HG02981 (cell line): Measurements from ENCODE around the gene PRX.
A peak's percentile ranks its signal among the peaks of the same experiment; 100 is the strongest.
"Not testable (repeated sequence)": the region's sequence is repeated elsewhere in the genome, so short reads cannot be mapped to it uniquely, and the experiment has no call there.

Experiments
- ATAC-seq: cut with Tn5 transposase; IDR thresholded peaks from one replicate; pipeline ENCODE4 v1.9.1; 2021; ENCODE audit warnings: mild to moderate bottlenecking, moderate library complexity; ENCODE audit not compliant: unreplicated experiment

Gene PRX, protein sequence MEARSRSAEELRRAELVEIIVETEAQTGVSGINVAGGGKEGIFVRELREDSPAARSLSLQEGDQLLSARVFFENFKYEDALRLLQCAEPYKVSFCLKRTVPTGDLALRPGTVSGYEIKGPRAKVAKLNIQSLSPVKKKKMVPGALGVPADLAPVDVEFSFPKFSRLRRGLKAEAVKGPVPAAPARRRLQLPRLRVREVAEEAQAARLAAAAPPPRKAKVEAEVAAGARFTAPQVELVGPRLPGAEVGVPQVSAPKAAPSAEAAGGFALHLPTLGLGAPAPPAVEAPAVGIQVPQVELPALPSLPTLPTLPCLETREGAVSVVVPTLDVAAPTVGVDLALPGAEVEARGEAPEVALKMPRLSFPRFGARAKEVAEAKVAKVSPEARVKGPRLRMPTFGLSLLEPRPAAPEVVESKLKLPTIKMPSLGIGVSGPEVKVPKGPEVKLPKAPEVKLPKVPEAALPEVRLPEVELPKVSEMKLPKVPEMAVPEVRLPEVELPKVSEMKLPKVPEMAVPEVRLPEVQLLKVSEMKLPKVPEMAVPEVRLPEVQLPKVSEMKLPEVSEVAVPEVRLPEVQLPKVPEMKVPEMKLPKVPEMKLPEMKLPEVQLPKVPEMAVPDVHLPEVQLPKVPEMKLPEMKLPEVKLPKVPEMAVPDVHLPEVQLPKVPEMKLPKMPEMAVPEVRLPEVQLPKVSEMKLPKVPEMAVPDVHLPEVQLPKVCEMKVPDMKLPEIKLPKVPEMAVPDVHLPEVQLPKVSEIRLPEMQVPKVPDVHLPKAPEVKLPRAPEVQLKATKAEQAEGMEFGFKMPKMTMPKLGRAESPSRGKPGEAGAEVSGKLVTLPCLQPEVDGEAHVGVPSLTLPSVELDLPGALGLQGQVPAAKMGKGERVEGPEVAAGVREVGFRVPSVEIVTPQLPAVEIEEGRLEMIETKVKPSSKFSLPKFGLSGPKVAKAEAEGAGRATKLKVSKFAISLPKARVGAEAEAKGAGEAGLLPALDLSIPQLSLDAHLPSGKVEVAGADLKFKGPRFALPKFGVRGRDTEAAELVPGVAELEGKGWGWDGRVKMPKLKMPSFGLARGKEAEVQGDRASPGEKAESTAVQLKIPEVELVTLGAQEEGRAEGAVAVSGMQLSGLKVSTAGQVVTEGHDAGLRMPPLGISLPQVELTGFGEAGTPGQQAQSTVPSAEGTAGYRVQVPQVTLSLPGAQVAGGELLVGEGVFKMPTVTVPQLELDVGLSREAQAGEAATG (N-terminal part only)

DNA sequence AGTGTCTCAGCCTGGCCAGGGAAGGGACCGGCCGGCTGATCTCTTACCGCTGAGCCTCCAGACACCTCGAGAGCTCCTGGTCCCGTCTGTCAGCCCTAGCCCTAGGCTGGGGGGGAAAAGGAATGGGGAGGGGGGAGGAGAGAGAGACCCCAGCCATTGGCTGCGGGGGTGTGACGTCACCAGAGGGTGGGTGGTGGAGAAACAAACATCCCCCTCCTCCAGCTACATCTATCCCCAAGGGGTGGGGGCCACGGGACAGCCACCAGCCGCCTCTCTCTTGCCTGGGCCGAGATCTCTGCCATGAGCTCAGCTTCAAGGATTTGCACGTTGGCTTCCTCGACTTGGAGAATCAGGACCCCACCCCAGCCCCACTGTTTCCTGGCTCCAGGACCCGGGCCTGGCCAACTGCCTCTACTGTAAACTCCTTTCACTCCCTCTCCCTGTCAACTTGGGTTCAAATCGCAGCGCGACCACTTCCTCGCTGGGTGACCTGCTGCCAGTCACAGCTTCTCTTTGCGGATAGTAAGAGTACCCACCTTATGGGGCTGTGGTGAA, at the start of gene PRX:
Gene PRX (minus strand): TSS at position 88 of the 555 bp plus-strand sequence. CDS start 5,446 bp downstream, outside the sequence.
- ATAC-seq, result no peak

DNA sequence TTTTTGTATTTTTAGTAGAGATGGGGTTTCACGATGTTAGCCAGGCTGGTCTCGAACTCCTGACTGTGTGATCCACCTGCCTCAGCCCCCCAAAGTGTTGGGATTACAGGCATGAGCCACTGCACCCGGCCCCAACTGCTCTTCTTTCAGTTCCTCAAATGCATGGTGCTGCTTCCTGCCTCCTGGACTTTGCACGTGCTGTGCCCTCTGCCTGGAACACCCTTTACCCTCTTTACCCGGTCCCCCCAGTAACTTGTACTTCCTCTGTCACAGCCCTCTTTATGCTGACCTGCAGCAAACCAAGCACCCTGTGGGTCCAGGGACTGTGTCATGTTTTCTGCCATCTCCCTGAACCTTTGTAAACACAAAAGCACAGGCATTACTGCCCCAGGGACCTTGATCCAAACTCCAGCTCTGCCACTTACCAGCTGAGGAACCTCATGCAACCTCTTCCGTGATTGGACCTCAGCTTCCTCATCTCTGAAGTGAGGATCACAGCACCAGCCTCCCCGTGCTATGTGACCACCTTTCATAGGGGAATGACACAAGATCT, 48.6 kb upstream of the PRX start:
- no peak for ATAC-seq

- ATAC-seq, result no peak
Observed at GRCh38 chr19:40460185-40460584, 47.0 kb upstream of the PRX start.

DNA sequence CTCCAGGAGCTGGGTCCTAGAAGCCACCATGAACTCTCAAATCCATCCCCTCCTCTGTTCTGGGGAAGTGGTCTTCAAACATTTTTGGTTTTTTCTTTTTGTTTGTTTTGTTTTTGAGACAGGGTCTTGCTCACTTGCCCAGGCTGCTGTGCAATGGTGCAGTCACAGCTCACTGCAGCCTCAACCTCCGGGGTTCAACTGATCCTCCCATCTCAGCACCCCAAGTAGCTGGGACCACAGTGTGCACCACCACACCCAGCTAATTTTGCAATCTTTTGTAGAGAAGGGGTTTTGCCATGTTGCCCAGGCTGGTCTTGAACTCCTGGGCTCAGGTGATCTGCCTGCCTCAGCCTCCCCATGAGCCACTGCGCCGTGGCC, 45.4 kb upstream of the PRX start:
- no peak for ATAC-seq

DNA sequence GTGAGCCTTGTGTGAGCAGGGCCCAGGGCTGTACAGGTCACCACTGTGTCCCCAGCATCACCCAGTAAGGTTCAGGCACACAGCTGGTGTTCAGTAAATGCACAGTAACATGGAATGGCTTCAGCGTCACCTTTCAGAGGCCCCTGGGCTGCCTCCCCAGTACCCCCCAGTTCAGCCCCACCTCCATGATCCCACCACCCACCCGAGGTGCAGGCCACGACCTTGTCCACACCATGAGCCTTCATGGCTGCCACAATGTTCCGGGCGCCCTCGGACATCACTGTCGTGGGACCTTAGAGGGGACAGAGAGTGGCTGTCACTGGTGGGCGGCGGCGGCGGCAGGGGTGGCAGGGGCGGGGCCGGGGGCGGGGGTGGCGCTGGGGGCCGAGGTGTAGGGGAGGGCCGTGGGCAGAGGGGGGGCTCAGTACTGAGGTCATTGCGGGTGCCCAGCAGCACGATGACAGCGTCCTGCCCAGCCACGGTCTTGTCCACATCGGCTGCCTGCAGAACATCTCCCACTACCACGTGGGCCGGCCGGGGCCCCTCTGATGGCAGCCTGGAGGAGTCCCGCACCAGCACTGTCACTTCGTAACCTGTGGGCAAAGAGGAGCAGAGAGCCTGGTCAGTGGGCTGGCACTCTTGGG, 44.9 kb upstream of the PRX start:
- no peak for ATAC-seq

GRCh38 chr19:40457048-40457447, 43.9 kb upstream of the PRX start:
- ATAC-seq, result no peak

GRCh38 chr19:40453943-40454342, 40.8 kb upstream of the PRX start:
- ATAC-seq, result not testable (repeated sequence)

DNA sequence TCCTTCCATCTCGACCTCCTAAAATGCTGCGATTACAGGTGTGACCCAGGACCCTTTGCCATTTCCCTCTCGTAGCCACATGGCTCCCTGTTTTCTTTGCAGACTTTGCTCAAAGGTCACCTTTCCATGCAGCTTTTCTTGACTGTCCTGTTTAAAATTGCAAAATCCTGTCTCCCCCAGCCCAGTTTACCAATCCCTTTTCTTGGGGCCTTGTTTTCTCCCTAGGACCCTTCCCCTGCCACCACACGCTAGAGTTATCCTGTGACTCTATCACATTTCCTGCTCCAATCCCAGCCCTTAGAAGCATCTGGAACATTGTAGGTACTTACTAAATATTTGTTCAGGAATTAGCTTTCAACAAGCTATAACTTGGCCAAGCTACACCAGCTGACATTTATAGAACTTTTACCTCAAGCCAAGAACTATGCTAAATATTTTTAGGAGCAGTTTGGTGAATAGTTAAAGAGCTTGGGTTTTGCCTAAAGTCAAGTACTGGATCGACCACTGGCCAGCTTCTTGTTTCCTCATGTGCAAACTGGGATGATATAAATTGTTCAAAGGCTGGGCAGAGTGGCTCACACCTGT, 40.1 kb upstream of the PRX start:
- no peak for ATAC-seq

DNA sequence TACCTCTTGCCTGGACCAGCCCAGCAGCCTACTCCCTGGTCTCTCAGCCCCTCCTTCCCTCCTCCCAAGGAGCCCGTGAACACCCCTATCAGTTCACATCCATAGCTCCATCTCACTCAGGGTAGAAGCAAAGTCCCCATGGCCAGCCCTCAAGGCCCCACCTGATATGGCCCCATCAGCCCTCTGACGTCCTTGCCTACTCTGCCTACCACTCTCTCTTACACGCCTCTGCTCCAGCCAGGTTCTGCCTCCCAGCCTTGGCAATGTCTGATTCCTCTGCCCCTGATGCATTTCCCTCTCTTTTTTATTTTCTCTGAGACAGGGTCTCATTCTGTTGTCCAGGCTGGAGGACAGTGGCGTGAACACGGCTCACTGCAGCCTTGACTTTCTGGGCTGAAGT, 38.8 kb upstream of the PRX start:
- ATAC-seq, result no peak

DNA sequence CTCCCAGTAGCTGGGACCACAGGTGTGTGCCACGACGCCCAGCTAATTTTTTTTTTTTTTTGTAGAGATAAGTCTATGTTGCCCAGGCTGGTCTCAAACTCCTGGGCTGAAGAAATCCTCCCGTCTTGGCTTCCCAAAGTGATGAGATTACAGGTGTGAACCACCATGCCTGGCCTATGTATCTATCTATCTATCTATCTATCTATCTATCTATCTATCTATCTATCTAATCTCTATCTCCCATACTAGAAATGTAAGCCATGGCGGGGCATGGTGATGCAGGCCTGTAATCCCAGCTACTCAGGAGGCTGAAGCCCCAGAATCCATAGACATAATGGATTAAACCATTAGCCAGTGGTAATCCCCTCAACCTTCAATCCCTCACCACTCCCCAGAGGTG, 37.5 kb upstream of the PRX start:
- ATAC-seq, result no peak

DNA sequence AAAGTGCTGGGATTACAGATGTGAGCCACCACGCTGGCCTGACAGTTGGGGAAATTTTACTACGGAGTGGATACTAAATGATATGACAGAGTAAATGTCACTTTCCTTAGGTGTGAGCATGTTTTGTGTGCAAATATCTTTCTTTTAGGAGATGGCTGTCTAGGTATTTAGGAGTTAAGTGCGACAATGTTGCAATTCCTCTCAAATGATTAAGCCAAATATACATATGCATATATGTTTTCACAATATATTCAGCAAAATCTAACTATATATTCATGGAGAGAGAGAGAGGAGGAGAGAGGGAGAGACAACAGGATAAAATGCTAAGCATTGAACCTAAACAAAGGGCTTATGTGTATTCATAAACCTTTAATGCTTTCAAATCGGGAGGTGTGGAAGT, 36.3 kb upstream of the PRX start:
- ATAC-seq, result no peak

DNA sequence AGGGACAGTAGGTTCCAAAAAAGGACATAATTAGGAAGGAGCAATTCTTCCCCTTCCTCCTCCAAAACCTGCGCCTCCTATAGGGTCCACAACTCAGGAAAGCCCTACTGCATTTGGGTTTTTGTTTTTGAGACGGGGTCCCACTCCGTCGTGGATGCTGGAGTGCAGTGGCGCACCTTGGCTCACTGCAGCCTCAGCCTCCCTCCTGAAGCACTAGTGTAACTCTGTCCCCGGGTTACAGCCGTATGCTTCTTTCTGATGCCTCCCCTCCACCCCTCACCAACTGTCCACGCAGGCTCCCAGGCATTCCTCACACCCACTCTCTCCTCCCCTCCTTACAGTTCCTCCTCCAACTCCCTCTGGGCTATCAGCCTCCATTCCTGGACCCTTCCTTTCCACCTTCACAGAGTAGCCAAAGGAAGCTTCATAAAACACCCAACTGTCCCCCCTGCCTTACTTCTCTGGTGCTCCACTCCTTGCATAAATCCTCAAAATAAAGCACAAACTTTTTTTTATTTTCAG, 33.1 kb upstream of the PRX start:
- ATAC-seq, result no peak

GRCh38 chr19:40445780-40446262, 32.6 kb upstream of the PRX start:
- ATAC-seq, result no peak

DNA sequence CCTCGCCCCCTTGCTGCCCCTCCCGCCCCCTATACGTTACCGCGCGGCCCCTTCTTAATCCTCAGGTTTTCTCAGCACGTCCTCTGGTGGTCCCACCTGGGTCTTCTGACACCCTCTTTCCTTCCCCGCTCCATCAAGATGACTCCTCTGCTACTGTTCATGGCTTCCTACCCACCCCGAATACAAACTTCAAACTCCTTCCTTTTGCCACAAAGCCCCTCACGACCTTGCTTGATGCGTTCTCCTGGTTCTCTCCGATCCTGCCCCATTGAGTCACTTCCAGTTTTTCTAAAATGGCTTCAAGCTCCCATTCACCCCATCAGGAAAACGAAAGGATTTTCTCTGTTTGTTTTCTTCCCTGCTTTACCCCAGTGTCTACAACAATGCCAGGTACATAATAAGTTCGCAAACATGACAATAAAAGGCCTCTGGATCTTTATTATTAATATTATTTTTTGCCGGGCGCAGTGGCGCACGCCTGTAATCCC, 31.7 kb upstream of the PRX start:
- ATAC-seq, result no peak

DNA sequence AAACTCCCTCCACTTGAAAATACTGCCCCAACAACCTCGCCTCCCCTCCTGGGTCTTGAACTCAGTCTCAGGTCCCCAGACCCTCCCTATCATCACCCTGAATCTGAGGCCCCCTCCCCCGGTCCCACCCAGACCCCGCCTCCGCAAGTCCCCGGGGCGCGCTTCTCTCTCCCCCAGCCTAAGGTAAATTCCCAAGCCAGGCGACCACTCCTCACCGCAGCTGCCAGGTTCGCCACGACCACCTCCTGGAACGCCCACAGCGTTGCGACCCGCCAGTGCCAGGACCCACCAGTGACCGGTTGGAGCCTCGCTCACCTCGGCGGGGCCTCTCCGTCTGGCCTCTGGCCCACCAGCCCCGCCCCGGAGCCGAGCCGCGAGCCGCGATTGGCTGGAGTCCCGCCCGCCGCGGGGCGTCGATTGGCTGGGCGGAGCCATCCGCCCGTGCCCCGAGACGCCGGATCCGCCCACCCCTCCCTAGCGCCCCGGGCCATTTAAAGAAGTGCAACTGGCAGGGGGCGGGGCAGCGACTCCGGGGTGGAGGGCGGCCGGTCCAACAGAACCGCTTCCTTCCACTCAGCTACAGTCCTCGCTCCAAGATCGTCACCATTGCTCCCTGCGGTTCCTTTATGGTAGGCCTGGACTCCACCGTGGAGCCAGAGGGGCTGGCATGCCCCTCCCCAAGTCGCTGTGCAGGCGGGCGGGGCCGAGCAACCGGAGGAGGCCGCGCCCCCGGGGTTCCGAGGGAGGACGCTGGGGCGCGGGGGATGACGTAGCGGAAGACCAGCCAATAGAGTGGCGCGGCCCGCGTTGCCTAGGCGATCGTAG, 31.0 kb upstream of the PRX start, which contains the start of gene SERTAD3:
Gene SERTAD3 (minus strand): TSS at position 336 of the 825 bp plus-strand sequence. CDS start 2,255 bp downstream, outside the sequence.
- ATAC-seq, result peak; percentile 64

DNA sequence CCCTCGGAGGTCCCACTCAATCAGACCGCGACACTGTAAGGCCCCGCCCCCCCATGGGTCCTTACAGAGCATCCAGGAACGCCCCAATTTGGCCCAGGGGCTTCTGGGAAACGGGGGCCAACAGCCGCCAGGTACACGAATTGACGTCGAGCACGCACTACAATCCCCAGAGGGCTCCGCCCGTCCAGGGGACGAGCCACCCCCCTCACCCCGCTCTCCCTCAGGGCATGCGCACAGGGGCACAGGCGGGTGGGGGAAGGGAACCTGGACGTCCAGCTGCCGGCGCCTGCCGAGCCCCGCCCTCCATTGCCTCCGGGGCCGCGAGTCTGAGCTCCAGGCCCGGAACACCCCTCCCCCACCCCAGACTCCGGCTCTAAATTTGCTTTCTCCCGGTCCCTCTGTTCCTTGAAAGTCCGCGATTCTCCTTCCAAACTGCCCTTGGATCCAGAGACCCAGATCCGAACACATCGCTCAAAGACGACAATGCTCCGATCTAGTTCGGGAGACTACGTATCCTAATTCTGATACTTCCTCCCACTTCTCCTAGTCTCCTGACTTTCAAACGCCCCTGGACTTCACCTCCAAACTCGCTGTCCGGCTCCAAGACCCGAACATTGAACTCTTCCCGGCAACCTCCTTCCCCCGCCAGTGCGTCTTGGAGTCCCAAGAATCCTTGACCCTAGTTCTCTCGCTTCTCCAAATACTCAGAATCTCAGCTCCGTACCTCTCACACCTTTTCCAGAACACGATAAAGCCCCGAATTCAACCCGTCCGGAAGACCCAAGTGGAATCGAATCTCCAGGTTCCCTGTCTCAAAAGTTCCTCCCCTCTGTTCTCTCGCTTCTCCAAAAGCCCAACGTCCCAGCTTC, 30.2 kb upstream of the PRX start:
- ATAC-seq, result peak; percentile 58
